Spleen (tissue), 7 donors: Measurements from ENCODE around the gene ACOT2.
"Not testable (repeated sequence)": the region's sequence is repeated elsewhere in the genome, so short reads cannot be mapped to it uniquely, and the experiment has no call there.

Experiments used
- POLR2A ChIP-seq, 3 donors: fragments of 450-650 bp; IDR thresholded peaks; one replicate each; pipeline ENCODE4 v1.5.1; 2017; ENCODE audit warnings: antibody characterized with exemption in 3 of 3, mild to moderate bottlenecking in 1 of 3
- POLR2AphosphoS5 ChIP-seq, 3 donors: sonication (generic); formaldehyde crosslinking; IDR thresholded peaks; one replicate each; pipeline ENCODE4 v1.5.1; 2017; ENCODE audit warnings: antibody characterized with exemption in 3 of 3
- TF ChIP-seq, protein P1 (sequence below), 11 experiments: fragments of 200-600 bp in 7 of 11; fragments of 450-650 bp in 4 of 11; sonication (generic) in 4 of 11; IDR thresholded peaks in 8 of 11; conservative IDR thresholded peaks in 3 of 11; 1 replicate in 7 of 11; 2 replicates in 4 of 11; pipeline versions ENCODE4 v1.4.0 to v1.8.0; 2016 to 2021; ENCODE audit warnings: antibody characterized with exemption in 11 of 11, inconsistent platforms in 4 of 11, mild to moderate bottlenecking in 1 of 11
- donor health status: DM: no; HTN: no; CAD: no; lungs with moderate emphysema.
- donor health status: DM: no; HTN: no; CAD: no.
- donor health status: DM: no; HTN: no; CAD: no.

DNA sequence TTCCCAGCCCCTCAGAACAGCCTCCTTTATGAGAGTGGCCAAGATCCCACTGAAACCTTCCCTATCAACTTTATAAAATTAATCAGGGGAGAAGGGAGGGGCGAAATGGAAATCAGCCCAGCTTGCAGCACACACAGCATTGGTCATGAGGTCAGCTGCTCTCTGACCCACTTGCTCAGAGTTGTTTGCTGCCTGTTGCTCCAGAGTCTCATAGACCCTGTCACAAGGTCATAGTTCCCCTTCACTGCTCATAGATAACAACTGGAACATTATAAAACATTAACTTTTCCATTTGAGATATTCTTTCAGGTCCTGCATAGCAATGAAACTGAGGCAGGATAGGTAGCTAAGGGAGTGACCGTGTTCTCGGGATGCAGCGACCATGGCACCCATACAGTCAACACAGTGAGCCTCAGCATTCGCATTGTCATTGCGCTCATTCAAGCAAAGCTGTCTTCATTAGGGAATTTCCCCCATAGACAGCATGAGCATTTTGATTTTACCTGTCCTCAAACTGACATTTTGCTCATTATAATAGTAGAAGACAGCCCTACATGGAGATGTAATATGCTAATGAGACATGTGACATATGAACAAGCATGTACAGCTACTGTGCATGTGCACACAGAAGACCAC, 19.0 kb upstream of the ACOT2 start:
- TF ChIP-seq POLR2AphosphoS5, POLR2A (IDR thresholded peaks at IDR 0.05): not testable (repeated sequence)
- TF ChIP-seq, protein P1, sequence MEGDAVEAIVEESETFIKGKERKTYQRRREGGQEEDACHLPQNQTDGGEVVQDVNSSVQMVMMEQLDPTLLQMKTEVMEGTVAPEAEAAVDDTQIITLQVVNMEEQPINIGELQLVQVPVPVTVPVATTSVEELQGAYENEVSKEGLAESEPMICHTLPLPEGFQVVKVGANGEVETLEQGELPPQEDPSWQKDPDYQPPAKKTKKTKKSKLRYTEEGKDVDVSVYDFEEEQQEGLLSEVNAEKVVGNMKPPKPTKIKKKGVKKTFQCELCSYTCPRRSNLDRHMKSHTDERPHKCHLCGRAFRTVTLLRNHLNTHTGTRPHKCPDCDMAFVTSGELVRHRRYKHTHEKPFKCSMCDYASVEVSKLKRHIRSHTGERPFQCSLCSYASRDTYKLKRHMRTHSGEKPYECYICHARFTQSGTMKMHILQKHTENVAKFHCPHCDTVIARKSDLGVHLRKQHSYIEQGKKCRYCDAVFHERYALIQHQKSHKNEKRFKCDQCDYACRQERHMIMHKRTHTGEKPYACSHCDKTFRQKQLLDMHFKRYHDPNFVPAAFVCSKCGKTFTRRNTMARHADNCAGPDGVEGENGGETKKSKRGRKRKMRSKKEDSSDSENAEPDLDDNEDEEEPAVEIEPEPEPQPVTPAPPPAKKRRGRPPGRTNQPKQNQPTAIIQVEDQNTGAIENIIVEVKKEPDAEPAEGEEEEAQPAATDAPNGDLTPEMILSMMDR (IDR thresholded peaks at IDR 0.05 in 8 of 11, conservative IDR thresholded peaks at IDR 0.05 in 3 of 11), result not testable (repeated sequence)
